Activated naive CD4-positive, alpha-beta T cell treated with Interleukin-2 at 50 U/mL for 16 hours (primary cell): ENCODE data around the gene PTGDS.

Source experiments
- DNase-seq: peaks from one replicate; pipeline ENCODE4 v3.0.0-alpha.2; 2020

Gene PTGDS

GRCh38 chr9:136958898-136959850 is 18.1 kb upstream of the PTGDS start:
- no peak for DNase-seq

DNA sequence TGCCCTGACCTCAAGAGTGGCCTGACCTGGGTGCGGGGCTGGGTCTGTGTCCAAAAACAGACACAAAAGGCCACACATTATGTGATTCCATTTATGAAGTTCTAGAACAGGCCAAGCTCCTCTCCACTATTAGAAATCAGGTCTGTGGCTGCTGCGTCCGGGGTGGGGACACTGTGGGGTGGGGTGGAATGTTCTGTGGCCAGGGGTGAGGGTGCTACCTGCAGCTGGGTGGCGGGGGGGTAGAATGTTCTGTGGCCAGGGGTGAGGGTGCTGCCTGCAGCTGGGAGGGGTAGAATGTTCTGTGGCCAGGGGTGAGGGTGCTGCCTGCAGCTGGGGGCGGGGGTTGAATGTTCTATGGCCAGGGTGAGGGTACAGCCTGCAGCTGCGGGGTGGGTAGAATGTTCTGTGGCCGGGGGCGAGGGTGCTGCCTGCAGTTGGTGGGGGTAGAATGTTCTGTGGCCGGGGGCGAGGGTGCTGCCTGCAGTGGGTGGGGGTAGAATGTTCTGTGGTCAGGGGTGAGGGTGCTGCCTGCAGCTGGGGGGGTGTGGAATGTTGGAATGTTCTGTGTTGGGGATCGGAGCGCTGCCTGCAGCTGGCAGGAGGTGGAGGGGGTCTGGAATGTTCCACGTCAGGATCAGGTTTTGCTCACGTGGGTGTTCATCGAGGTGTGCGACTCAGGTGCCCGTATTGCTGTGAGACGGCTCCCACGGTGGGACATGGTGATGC is 16.9 kb upstream of the PTGDS start:
- DNase-seq, result no peak

GRCh38 chr9:136960938-136961275 is 16.4 kb upstream of the PTGDS start:
- DNase-seq, result no peak

GRCh38 chr9:136961279-136962065 is 15.8 kb upstream of the PTGDS start:
- DNase-seq, result no peak

DNA sequence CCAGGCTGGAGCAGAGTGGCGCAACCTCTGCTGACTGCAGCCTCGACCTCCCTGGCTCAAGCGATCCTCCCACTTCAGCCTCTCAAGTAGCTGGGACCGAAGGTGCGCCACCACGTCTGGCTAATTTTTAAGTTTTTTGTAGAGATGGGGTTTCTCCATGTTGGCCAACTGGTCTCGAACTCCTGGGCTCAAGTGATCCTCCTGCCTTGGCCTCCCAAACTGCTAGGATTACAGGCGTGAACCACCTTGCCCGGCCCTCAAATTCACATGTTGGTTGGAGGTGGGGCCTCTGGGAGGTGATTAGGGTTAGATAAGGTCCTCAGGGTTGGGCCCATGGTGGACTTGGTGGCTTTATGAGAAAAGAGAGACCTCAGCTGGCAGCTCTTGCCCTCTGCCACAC is 15.1 kb upstream of the PTGDS start:
- no peak for DNase-seq

DNA sequence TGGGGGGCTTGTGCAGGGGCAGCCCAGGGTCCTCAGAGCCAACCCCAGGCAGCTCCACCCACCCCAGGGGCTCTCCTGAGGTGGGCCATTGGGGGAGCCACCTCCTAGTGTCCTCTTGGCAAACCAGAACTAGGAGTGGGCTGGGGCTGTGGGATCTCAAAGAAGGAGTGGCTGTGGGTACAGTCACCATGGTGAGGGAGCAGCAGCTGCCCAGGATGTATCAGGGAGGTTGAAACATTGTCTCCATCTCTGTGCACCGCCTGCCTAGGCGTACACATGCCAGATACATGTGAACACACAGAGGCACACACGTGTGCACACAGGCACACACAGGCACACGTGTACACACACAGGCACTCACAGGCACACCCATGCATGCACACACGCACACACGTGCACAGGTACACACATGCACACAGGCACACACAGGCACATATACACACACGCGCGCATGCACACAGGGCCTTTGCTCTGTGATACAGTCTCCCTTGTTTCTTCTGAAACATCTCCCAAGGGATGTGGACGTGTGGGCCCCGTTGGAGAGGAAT is 14.5 kb upstream of the PTGDS start:
- DNase-seq, result no peak

DNA sequence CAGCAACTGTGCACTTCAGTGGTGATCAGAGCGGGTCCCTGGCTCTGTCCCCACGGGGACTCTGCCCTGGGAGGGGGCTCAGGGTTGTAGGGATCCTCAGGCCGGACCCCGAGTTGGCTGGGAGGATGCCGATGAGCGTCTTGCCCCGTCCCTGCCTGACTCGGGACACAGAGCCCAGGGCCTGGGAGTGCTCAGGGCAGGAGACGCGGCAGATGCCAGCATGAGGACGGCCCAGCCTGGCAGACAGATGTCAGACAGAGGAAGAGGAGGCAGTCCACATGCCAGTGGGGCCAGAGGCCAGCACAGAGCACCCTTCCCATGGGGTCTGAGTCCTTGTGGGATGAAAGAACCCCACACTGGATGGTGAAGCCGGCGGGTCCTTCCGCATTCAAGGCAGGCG is 14.0 kb upstream of the PTGDS start:
- DNase-seq, result no peak

DNA sequence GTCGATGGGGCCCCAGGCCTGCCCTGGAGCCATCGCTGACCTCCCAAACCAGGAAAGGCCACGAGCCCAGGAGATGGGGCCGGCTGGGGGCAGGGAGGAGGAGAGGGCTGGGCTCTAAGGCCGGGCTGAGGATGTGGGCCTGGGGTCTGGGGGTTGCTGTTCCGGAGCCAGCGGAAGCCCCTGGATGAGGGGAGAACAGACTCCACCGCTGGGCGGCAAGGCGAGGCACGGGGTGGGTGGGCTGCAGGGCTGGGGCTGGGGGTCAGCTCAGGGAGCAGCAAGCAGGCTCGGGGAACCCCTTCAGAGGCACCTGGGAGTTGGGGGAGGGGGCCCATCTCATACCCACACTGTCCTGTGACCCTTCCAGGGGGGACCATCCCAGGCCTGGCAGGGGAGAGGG is 13.6 kb upstream of the PTGDS start:
- no peak for DNase-seq

DNA sequence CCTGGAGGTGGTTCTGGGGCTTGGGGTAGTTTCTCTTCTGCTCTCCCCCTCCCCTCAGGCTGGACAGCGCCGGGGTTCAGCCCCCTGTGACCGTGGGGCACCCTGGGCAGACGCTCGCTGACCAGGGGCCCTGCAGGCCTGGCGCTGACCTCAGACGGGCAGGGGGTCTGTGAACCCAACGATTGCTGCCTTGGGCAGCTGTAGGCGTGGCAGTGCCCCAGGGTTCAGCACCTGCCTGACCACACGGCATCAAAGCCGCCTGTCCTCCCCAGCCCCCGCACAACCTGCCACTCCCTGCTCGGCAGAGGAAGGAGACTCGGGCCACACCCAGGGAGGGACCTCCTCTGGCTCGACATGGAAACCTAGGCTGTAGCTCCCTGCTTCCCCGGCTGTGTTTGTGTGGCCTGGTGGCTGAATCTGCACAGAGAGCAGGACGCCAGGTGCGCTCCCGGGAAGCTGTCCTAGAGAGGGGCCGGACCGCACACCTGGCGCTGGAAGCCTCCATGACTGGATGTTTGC is 13.1 kb upstream of the PTGDS start:
- no peak for DNase-seq

DNA sequence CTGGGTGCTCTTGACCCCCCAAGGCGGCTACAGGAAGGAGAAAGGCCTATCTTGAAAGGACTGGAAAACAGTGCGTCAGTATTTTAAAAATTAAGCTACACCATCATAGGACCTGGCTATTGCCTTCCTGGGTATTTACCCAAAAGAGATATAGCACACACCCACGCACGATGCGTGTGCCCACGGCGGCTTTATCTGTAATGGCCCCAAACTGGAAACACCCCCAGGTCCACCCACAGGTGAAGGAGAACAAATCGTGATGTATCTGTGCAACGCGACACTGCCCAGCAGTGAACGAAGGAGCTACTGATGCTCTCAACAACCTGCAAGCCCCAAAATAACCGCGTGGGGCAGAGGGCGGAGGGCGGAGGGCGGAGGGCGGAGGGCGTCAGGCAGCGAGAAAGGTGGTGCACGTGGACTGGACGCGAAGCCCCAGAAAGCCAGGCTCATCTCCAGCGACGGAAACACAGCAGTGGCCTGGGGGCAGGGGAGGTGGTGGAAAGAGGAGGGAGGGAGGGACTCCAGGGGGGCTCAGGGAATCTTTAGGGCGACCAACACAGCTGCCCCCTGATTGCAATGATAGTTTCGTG is 12.4 kb upstream of the PTGDS start:
- no peak for DNase-seq

- DNase-seq, result peak; percentile 34
These were observed 11.4 kb upstream of the PTGDS start for GRCh38 chr9:136965771-136966484.

DNA sequence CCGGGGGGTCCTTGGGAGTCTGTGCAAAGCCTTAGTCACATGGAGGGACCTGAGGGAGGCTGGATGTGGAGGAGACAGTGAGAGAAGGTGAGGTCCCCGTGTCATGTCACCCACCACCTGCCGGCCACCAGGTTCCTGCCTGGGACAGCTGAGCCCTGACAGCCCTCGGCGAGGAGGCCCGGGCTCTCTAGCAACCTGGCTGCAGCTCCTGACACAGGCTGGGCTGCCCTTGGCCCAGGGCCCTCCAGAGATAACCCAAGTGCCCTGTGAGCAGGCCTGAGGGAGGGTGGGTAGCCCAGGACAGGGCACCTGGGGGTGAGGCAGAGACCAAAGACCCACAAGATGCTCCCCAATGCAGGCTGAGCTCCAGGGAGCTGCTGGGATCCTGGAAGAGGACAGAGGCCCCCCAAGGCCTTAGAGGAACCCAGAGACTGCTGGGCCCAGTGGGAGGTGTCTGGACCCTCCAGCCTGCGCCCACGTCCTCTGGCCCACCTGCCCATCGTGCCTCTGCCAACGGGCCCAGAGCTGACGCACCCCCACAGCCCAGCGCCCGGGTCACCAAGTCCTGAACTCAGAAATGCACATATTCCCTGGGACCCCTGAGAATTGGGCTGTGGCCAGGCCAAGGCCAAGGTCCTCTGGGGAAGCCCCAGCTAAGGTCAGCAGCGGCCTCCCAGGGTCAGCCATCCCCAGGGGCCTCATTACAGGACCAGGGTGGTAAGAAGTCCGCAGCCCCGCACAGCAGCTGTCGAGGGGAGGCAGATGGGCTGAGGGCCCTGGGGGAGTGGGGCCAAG is 8.8 kb upstream of the PTGDS start:
- DNase-seq, result no peak

DNA sequence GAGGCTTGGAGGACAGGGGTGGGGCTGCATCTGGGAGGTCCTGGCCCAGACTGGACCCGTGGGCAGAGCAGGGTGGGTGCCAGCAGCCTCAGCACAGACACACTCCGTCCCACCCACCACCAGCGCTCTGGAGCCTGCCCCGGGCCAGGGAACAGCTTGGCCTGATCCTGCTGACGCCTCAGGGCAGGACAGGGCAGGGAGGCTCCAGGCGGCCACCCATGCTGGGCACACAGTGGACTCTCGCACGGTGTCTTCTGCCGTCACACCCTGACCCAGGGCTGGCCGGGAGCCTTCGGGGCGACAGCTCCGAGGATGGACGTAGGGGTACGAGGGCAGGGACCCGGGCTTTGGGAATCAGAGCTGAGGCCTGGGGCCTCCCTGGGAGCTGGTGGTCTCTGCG is 8.2 kb upstream of the PTGDS start:
- DNase-seq, result no peak

GRCh38 chr9:136969774-136970173 is 7.5 kb upstream of the PTGDS start:
- DNase-seq, result no peak

DNA sequence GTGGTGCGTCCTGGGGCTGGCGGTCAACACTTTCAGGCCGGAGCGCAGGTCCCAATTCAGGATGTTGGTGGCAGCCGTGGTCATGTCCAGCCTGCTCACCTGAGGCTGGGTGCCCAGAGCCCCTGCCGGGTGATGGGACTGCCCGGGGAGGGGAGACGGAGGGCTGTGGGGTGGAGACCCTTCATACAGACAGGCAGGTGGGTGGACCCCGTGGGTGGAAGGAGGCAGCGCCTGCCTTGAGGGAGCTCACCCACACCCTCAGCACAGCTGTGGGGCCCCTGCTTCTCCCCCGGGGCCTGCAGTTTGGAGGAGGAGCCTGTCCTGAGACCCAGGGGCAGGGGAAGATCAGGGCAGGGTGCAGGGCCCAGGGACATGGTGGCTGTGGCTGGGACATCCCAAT is 6.9 kb upstream of the PTGDS start:
- no peak for DNase-seq

GRCh38 chr9:136971746-136972145 is 5.6 kb upstream of the PTGDS start:
- DNase-seq, result no peak

GRCh38 chr9:136972335-136972734 is 5.0 kb upstream of the PTGDS start:
- DNase-seq, result no peak

DNA sequence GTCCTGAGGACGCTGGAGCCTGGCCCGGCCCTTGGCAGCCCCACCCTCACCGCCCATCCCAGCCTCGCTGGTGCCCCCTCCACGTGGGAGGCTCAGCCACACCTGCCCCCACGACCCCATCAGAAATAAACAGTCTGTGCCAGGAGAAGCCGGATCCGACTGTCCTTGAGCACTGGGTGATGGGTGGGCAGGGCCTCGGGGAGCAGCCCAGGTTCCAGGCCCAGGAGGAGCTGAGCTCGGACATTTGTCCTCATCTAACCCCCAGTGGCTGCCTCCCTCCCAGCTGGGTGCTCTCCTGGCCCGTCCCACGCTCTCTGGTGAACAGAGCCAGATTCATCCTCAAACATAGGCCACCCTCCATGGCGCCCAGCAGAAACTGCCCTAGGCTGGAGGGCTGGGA is 4.6 kb upstream of the PTGDS start:
- DNase-seq, result no peak

- no peak for DNase-seq
These were observed 3.4 kb upstream of the PTGDS start for GRCh38 chr9:136973618-136974617.
